Astrocyte of the cerebellum (primary cell): ENCODE data around the gene ITGA8.

Source experiments
- DNase-seq: peaks from one replicate; pipeline ENCODE4 v3.0.0-alpha.2; 2011; ENCODE audit warnings: low read depth
- H3K4me3 ChIP-seq: 2 replicates; pipeline ENCODE4 v1.5.1; 2011; ENCODE audit warnings: mild to moderate bottlenecking, low read depth, low read length, moderate library complexity
- CTCF ChIP-seq: IDR thresholded peaks from 2 replicates; pipeline ENCODE4 v1.5.1; 2012; ENCODE audit warnings: low read length, low read depth, moderate library complexity, mild to moderate bottlenecking; ENCODE audit errors: missing control alignments
- in situ Hi-C: cut with HindIII; loops from 2 replicates; pipeline ENCODE4 v1.10.0; 2017; ENCODE audit warnings: low sequenced_read_pairs

Gene ITGA8

GRCh38 chr10:15550950-15551349 is 168.8 kb downstream of the ITGA8 start:
- no peak for DNase-seq
- no peak overlapping the region for H3K4me3 ChIP-seq
- in situ Hi-C loops, result no loop called here
- TF ChIP-seq CTCF, result no peak

- DNase-seq, result no peak
- no peak overlapping the region for H3K4me3 ChIP-seq
- no peak for TF ChIP-seq CTCF
- in situ Hi-C loops, result no loop called here
Observed at GRCh38 chr10:15548331-15548730, 171.4 kb downstream of the ITGA8 start.

DNA sequence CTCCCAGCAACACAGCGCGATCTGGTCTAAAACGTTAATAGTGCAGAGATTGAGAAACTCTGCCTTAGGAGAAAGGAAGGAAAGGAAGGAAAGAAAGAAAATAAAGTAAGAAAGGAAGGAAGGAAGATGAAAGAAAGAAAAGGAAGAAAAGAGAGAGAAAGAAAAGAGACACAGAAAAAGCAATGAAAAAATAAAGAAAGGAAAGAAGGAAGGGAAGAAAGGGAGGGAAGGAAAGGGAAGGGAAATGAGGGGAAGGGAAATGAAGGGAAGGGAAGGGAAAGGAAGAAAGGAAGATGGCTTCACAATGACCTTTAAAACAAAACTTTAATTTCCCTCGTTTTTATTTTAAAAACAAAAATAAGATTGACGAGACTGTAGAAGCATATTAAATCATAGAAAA is 173.1 kb downstream of the ITGA8 start:
- no peak overlapping the region for H3K4me3 ChIP-seq
- in situ Hi-C loops, result no loop called here
- no peak for TF ChIP-seq CTCF
- DNase-seq, result no peak

DNA sequence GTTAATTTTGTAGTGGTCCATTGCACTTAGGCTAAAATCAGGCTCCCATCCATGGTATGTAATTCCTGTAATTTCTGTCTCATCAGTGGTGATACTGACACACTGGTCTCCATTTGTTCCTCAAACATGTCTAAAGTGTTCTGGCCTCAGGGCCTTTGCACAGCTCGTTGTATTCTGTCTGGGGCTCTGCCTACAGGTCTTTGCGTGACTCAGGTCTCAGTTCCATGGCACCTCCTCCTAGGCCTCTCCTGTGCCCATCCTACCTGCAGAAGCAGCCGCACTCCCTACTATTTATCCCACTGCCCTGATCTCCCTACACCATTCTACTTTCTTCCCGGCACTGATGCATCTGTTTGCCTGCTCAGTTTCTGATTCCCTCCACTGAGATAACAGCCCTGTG is 173.8 kb downstream of the ITGA8 start:
- in situ Hi-C loops, result no loop called here
- TF ChIP-seq CTCF, result no peak
- H3K4me3 ChIP-seq, result no peak overlapping the region
- DNase-seq, result no peak

DNA sequence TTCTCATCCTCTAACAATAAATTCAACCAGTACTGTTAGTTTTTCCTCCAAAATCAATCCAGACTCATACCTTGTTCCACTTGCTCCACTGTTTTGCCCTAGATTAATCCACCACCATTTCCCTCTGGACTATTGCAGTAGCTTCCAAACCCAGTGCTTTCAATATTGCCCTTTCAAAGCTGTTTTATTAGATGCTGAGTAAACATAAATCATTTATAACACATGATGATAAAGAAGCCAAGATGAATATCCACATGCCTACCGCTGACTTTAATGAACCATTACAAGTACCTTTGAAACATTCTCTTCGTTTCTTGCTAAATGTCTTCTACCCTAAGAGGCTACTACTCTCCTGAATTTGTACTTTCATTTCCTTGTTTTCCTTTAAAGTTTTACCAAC is 174.5 kb downstream of the ITGA8 start:
- no peak overlapping the region for H3K4me3 ChIP-seq
- TF ChIP-seq CTCF, result no peak
- no peak for DNase-seq
- in situ Hi-C loops, result no loop called here

DNA sequence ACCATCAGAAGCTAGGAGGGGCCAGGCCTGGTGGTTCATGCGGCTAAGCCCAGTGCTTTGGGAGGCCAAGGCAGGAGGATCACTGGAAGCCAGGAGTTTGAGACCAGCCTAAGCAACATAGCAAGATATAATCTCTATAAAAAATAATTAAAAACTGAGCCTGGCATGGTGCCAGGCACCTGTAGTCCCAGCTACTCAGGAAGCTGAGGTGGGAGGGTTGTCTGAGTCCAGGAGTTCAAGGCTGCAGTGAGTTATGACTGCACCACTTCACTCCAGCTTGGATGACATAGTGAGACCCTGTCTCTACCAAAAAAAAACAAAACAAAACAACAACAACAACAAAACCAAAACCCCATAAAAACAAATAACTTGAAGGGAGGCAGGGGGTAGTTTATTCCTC is 175.7 kb downstream of the ITGA8 start:
- TF ChIP-seq CTCF, result no peak
- no peak overlapping the region for H3K4me3 ChIP-seq
- no peak for DNase-seq
- in situ Hi-C loops, result no loop called here

DNA sequence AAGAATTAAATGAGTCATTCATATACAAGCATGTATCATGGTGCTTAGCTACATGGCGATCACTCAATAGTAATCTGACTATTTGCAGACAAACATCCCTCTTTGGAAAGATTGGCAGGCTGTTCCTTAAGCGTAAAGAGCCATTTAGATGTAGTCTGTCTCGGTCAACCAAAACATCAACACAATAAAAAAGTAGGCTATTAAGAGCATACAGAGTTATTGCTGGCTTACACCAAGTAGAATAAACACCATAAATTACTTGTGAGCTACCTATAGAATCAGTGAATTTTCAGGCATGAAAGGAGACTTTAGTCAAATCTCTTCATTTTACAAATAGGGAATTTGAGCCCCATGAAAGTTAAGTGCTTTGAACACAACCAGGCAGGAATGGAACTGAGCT is 176.9 kb downstream of the ITGA8 start:
- DNase-seq, result no peak
- no peak for TF ChIP-seq CTCF
- in situ Hi-C loops, result no loop called here
- no peak overlapping the region for H3K4me3 ChIP-seq
